Right atrium auricular region (tissue), 2 donors: Measurements from ENCODE around the gene OIP5. TPM values are rescaled to one million over a fixed set of nuclear protein-coding genes. Genes with fewer than 3 reads are reported as not detected.

Experiments
- DNase-seq: peaks from one replicate; pipeline ENCODE4 v3.0.0-alpha.2; 2019; ENCODE audit warnings: low spot score
- H3K27ac ChIP-seq, 2 donors: fragments of 200-600 bp; sonication (generic); 1 replicate in 1 of 2; 2 replicates in 1 of 2; pipeline ENCODE4 v1.5.1; 2016 to 2019
- H3K27me3 ChIP-seq, 2 donors: fragments of 200-600 bp; sonication (generic); one replicate each; pipeline versions ENCODE4 v1.5.1 to v1.6.0; 2017 to 2019
- H3K36me3 ChIP-seq: fragments of 200-600 bp; sonication (generic); one replicate; pipeline ENCODE4 v1.5.1; 2016
- H3K4me1 ChIP-seq, 2 donors: fragments of 200-600 bp; sonication (generic); one replicate each; pipeline versions ENCODE4 v1.5.1 to v1.6.0; 2017 to 2019
- H3K4me3 ChIP-seq, 2 donors: fragments of 200-600 bp; sonication (generic); 1 replicate in 1 of 2; 2 replicates in 1 of 2; pipeline ENCODE4 v1.5.1; 2017 to 2019; ENCODE audit warnings: mild to moderate bottlenecking in 1 of 2, moderate library complexity in 1 of 2
- H3K9me3 ChIP-seq, 2 donors: fragments of 200-600 bp; sonication (generic); one replicate each; pipeline ENCODE4 v1.5.1; 2019
- CTCF ChIP-seq, 2 donors: fragments of 200-600 bp; sonication (generic); IDR thresholded peaks; one replicate each; pipeline ENCODE4 v1.5.1; 2019; ENCODE audit warnings: antibody characterized with exemption in 2 of 2
- total RNA-seq, 2 donors: library from RNA; depleted of rRNA; stranded (reverse); fragments of >200 nt; gene quantifications; one replicate each; pipeline ENCODE4 v1.1.0, GENCODE V29; 2016

The OIP5 gene
- total RNA-seq, 2 donors from 2014 or later, result 0.35 TPM; not detected in 1

- H3K4me3 ChIP-seq, result no peak overlapping the region
- no peak for DNase-seq
- no peaks in the 10 kb centered on the region for H3K27me3 ChIP-seq
- H3K9me3 ChIP-seq, result no peaks in the 10 kb centered on the region
- H3K36me3 ChIP-seq, result peaks cover 40% of the 10 kb centered on the region
- no peak for TF ChIP-seq CTCF (IDR thresholded peaks at IDR 0.05)
- no peak overlapping the region for H3K27ac ChIP-seq
- H3K4me1 ChIP-seq, result peaks cover 0 to 6% of the 10 kb centered on the region in 2 donors
These were observed 52.7 kb downstream of the OIP5 start for GRCh38 chr15:41279535-41280283.

DNA sequence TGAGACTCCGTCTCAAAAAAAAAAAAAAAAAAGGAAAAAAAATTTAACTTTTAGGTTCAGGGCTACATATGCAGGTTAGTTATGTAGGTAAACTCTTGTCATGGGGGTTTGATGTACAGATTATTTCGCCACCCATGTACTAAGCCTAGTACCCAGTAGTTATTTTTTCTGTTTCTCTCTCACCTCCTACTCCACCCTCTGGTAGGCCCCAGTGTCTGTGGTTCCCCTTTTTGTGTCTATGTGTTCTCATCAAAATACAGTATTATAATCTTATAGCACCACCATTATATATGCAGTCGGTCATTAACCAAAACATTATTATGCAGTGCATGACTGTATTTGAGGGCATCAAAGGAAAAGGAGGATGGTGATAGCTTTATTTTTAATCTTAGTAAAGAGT lies 54.1 kb downstream of the OIP5 start:
- no peak for TF ChIP-seq CTCF (IDR thresholded peaks at IDR 0.05)
- peaks cover 0 to 4% of the 10 kb centered on the region in 2 donors for H3K4me1 ChIP-seq
- no peak overlapping the region for H3K27ac ChIP-seq
- H3K9me3 ChIP-seq, result no peaks in the 10 kb centered on the region
- DNase-seq, result no peak
- H3K4me3 ChIP-seq, result no peak overlapping the region
- no peaks in the 10 kb centered on the region for H3K27me3 ChIP-seq
- H3K36me3 ChIP-seq, result peaks cover 49% of the 10 kb centered on the region

GRCh38 chr15:41276831-41277230 lies 55.6 kb downstream of the OIP5 start:
- no peak for DNase-seq
- TF ChIP-seq CTCF (IDR thresholded peaks at IDR 0.05), result no peak

GRCh38 chr15:41269887-41270286 lies 62.5 kb downstream of the OIP5 start:
- TF ChIP-seq CTCF (IDR thresholded peaks at IDR 0.05), result no peak
- Histone ChIP-seq H3K27ac (no peak overlapping the region), H3K4me1 (no peaks in the 10 kb centered on the region), H3K36me3 (peaks cover 40% of the 10 kb centered on the region), H3K27me3 (no peaks in the 10 kb centered on the region), H3K9me3 (no peaks in the 10 kb centered on the region), H3K4me3 (no peak overlapping the region)
- DNase-seq, result no peak

More at GRCh38 chr15:41276831-41277230, 55.6 kb downstream of the OIP5 start:
- Histone ChIP-seq H3K9me3 (no peaks in the 10 kb centered on the region), H3K4me3 (no peak overlapping the region), H3K27me3 (no peaks in the 10 kb centered on the region), H3K36me3 (peaks cover 64% of the 10 kb centered on the region), H3K4me1 (no peaks in the 10 kb centered on the region), H3K27ac (no peak overlapping the region)

DNA sequence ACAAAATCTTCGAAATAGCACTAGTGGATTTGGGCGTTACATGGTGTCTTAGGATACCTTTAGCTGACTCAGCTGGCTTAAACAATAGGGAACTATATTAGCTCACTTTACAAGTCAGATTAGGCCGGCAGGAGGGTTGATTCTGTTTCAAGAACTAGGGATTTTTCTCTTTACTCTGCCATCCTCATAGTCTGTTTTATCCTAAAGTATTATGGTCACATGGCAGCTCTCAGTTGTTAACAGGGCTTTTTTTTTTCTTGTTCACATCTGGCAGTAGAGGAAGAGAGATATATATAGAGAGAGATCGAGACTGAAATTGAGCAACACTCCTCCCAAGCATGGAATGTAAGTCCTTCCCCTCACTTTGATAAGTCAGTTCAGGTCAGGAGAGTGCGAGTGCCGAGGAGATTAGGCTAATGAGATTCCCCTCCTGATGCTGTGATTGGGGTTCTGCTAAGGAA lies 68.5 kb downstream of the OIP5 start:
- Histone ChIP-seq H3K27ac (peak overlapping the region in 1 of 2 donors; percentile 61), H3K9me3 (no peaks in the 10 kb centered on the region), H3K4me3 (no peak overlapping the region), H3K27me3 (no peaks in the 10 kb centered on the region), H3K4me1 (peaks cover 0 to 21% of the 10 kb centered on the region in 2 donors), H3K36me3 (peaks cover 14% of the 10 kb centered on the region)
- DNase-seq, result no peak
- TF ChIP-seq CTCF (IDR thresholded peaks at IDR 0.05), result no peak
